Caco-2 (cell line): ENCODE measurements around the gene BRINP2. TPM values are rescaled to one million over a fixed set of nuclear protein-coding genes. Genes with fewer than 3 reads are reported as not detected.

Source experiments
- BruUV-seq: library from RNA; stranded (reverse); fragments of 400-500 nt; replicated peaks from 2 replicates; lab custom pipeline; 2021; lab: Mats Ljungman, UMichigan
- CTCF ChIA-PET: fragments of 300-600 bp; sonication (Branson Sonifier 250); formaldehyde crosslinking; loops from one replicate; lab custom pipeline; 2022; ENCODE audit warnings: antibody characterized with exemption; lab: Charles Lee
- POLR2A ChIA-PET: fragments of 300-600 bp; sonication (Branson Sonifier 250); formaldehyde crosslinking; loops from one replicate; lab custom pipeline; 2022; ENCODE audit warnings: antibody characterized with exemption; lab: Charles Lee
- DNase-seq, 2 experiments: peaks; one replicate each; pipeline versions ENCODE4 v3.0.0 to v3.0.0-alpha.2; 2020 to 2022
- H3K27me3 ChIP-seq: replicated peaks from 2 replicates; pipeline ENCODE4 v1.6.0; 2011; ENCODE audit warnings: low read length; ENCODE audit not compliant: control insufficient read depth, insufficient read depth
- H3K36me3 ChIP-seq: 2 replicates; pipeline ENCODE4 v1.5.1; 2011; ENCODE audit warnings: low read length; ENCODE audit not compliant: control insufficient read depth, insufficient read depth
- H3K4me1 ChIP-seq: fragments of 250-450 bp; sonication (Bioruptor Pico); 2 replicates; pipeline ENCODE4 v1.5.1; 2020; ENCODE audit warnings: mild to moderate bottlenecking
- H3K4me3 ChIP-seq: 2 replicates; pipeline ENCODE4 v1.5.1; 2011; ENCODE audit warnings: low read depth, mild to moderate bottlenecking, control low read depth, low read length
- H3K9me3 ChIP-seq: fragments of 250-450 bp; sonication (Bioruptor Pico); 2 replicates; pipeline ENCODE4 v1.5.1; 2020; ENCODE audit warnings: mild to moderate bottlenecking, moderate library complexity
- H3K27ac Mint-ChIP-seq: one replicate; pipeline ENCODE4 v1.8.0; 2022; ENCODE audit warnings: mixed read lengths; ENCODE audit not compliant: unreplicated experiment
- H3K27me3 Mint-ChIP-seq: one replicate; pipeline ENCODE4 v1.8.0; 2022; ENCODE audit warnings: mixed read lengths; ENCODE audit not compliant: insufficient read depth, unreplicated experiment
- H3K36me3 Mint-ChIP-seq: one replicate; pipeline ENCODE4 v1.8.0; 2022; ENCODE audit warnings: mild to moderate bottlenecking, mixed read lengths; ENCODE audit not compliant: insufficient read depth, unreplicated experiment
- H3K4me1 Mint-ChIP-seq: one replicate; pipeline ENCODE4 v1.8.0; 2022; ENCODE audit warnings: low read depth, mixed read lengths; ENCODE audit not compliant: unreplicated experiment
- H3K4me3 Mint-ChIP-seq: one replicate; pipeline ENCODE4 v1.8.0; 2022; ENCODE audit warnings: mild to moderate bottlenecking, moderate library complexity, mixed read lengths; ENCODE audit not compliant: unreplicated experiment
- H3K9me3 Mint-ChIP-seq: one replicate; pipeline ENCODE4 v1.8.0; 2022; ENCODE audit warnings: mixed read lengths; ENCODE audit not compliant: unreplicated experiment
- CTCF ChIP-seq, 2 experiments: fragments of 200-600 bp in 1 of 2; IDR thresholded peaks; 1 replicate in 1 of 2; 2 replicates in 1 of 2; pipeline versions ENCODE4 v1.5.1 to v1.8.0; 2011 to 2022; ENCODE audit warnings: antibody characterized with exemption in 1 of 2, control low read depth in 1 of 2, inconsistent platforms in 1 of 2, low read depth in 1 of 2, low read length in 1 of 2, mild to moderate bottlenecking in 1 of 2, moderate library complexity in 1 of 2; ENCODE audit not compliant: insufficient read depth in 1 of 2, severe bottlenecking in 1 of 2, unreplicated experiment in 1 of 2
- intact Hi-C: fragments of 100-400 bp; cut with micrococcal nuclease; formaldehyde crosslinking; loops from one replicate; pipeline ENCODE4 v1.10.0; 2022; ENCODE audit not compliant: unreplicated experiment
- total RNA-seq: library from RNA; stranded (reverse); gene quantifications from 2 replicates; pipeline ENCODE4 v1.2.3, GENCODE V29; 2022

Gene BRINP2
- total RNA-seq, 1 experiment from 2014 or later = not detected

GRCh38 chr1:177249231-177249630 lies 78.5 kb downstream of the BRINP2 start:
- ChIA-PET POLR2A (no interaction called here), CTCF (no interaction called here)
- Histone ChIP-seq H3K9me3 (no peaks in the 10 kb centered on the region), H3K4me3 (no peak overlapping the region), H3K4me1 (no peaks in the 10 kb centered on the region), H3K36me3 (no peaks in the 10 kb centered on the region), H3K27me3 (no peaks in the 10 kb centered on the region)
- intact Hi-C loops = no loop called here
- H3K36me3 Mint-ChIP-seq = no peaks in the 10 kb centered on the region
- no peak overlapping the region for H3K4me3 Mint-ChIP-seq
- no peaks in the 10 kb centered on the region for H3K4me1 Mint-ChIP-seq
- BruUV-seq = no TSS peak
- H3K27me3 Mint-ChIP-seq = no peaks in the 10 kb centered on the region
- DNase-seq = no peak
- TF ChIP-seq CTCF (IDR thresholded peaks at IDR 0.05; ENCODE audit: insufficient read depth in 1 of 2, low read depth in 1 of 2, low read length in 1 of 2, severe bottlenecking in 1 of 2, unreplicated experiment in 1 of 2) = no peak
- no peaks in the 10 kb centered on the region for H3K9me3 Mint-ChIP-seq
- no peak overlapping the region for H3K27ac Mint-ChIP-seq

GRCh38 chr1:177252877-177253276 lies 82.1 kb downstream of the BRINP2 start:
- no peaks in the 10 kb centered on the region for H3K4me1 ChIP-seq
- Mint-ChIP-seq H3K27me3 (no peaks in the 10 kb centered on the region), H3K9me3 (no peaks in the 10 kb centered on the region), H3K36me3 (no peaks in the 10 kb centered on the region), H3K4me1 (no peaks in the 10 kb centered on the region), H3K27ac (no peak overlapping the region), H3K4me3 (no peak overlapping the region)
- BruUV-seq = no TSS peak
- no peak for DNase-seq
- H3K9me3 ChIP-seq = no peaks in the 10 kb centered on the region
- ChIA-PET CTCF (no interaction called here), POLR2A (no interaction called here)
- H3K36me3 ChIP-seq = no peaks in the 10 kb centered on the region
- intact Hi-C loops = no loop called here
- no peaks in the 10 kb centered on the region for H3K27me3 ChIP-seq
- no peak overlapping the region for H3K4me3 ChIP-seq
- TF ChIP-seq CTCF (IDR thresholded peaks at IDR 0.05; ENCODE audit: insufficient read depth in 1 of 2, low read depth in 1 of 2, low read length in 1 of 2, severe bottlenecking in 1 of 2, unreplicated experiment in 1 of 2) = no peak

GRCh38 chr1:177255411-177255810 lies 84.7 kb downstream of the BRINP2 start:
- H3K9me3 Mint-ChIP-seq = no peaks in the 10 kb centered on the region
- H3K4me3 Mint-ChIP-seq = no peak overlapping the region
- no peaks in the 10 kb centered on the region for H3K4me1 Mint-ChIP-seq
- intact Hi-C loops = loop anchor here (5.0 kb wide), 1 partner anchor 358 kb away; no protein-coding TSS in a partner anchor
- no peak for TF ChIP-seq CTCF (IDR thresholded peaks at IDR 0.05; ENCODE audit: insufficient read depth in 1 of 2, low read depth in 1 of 2, low read length in 1 of 2, severe bottlenecking in 1 of 2, unreplicated experiment in 1 of 2)
- no TSS peak for BruUV-seq
- DNase-seq = no peak
- no peaks in the 10 kb centered on the region for H3K36me3 Mint-ChIP-seq
- Histone ChIP-seq H3K9me3 (no peaks in the 10 kb centered on the region), H3K4me3 (no peak overlapping the region), H3K36me3 (no peaks in the 10 kb centered on the region), H3K4me1 (no peaks in the 10 kb centered on the region), H3K27me3 (no peaks in the 10 kb centered on the region)
- ChIA-PET CTCF (no interaction called here), POLR2A (no interaction called here)
- no peaks in the 10 kb centered on the region for H3K27me3 Mint-ChIP-seq
- no peak overlapping the region for H3K27ac Mint-ChIP-seq
